Breast epithelium (tissue), 4 donors: ENCODE data around the gene OLFML2A. TPM values are rescaled to one million over a fixed set of nuclear protein-coding genes. Genes with fewer than 3 reads are reported as not detected.
A peak's percentile ranks its signal among the peaks of the same experiment; 100 is the strongest.

ENCODE experiments used
- DNase-seq, 2 donors: peaks; one replicate each; pipeline ENCODE4 v3.0.0-alpha.2; 2019; ENCODE audit warnings: low spot score in 2 of 2
- H3K27ac ChIP-seq, 2 donors: fragments of 200-600 bp; sonication (generic) in 1 of 2; one replicate each; pipeline ENCODE4 v1.5.1; 2016 to 2019; ENCODE audit warnings: mild to moderate bottlenecking in 1 of 2
- H3K27me3 ChIP-seq, 2 donors: fragments of 200-600 bp; sonication (generic) in 1 of 2; one replicate each; pipeline versions ENCODE4 v1.5.1 to v1.6.0; 2017 to 2019; ENCODE audit warnings: control low read depth in 1 of 2, mild to moderate bottlenecking in 1 of 2
- H3K36me3 ChIP-seq: fragments of 200-600 bp; one replicate; pipeline ENCODE4 v1.5.1; 2019
- H3K4me1 ChIP-seq, 2 donors: fragments of 200-600 bp; sonication (generic); one replicate each; pipeline ENCODE4 v1.5.1; 2016 to 2019; ENCODE audit warnings: control low read depth in 1 of 2
- H3K4me3 ChIP-seq, 3 donors: fragments of 200-600 bp; sonication (generic); 1 replicate in 2 of 3; 2 replicates in 1 of 3; pipeline ENCODE4 v1.5.1; 2016 to 2019; ENCODE audit warnings: mild to moderate bottlenecking in 3 of 3, moderate library complexity in 2 of 3
- H3K9me3 ChIP-seq, 2 donors: fragments of 200-600 bp; sonication (generic) in 1 of 2; one replicate each; pipeline ENCODE4 v1.5.1; 2016 to 2019; ENCODE audit warnings: control low read depth in 1 of 2
- POLR2A ChIP-seq: fragments of 450-650 bp; IDR thresholded peaks from one replicate; pipeline ENCODE4 v1.6.1; 2016; ENCODE audit warnings: antibody characterized with exemption, mild to moderate bottlenecking, moderate library complexity
- POLR2AphosphoS5 ChIP-seq, 3 donors: sonication (generic); formaldehyde crosslinking; IDR thresholded peaks; one replicate each; pipeline ENCODE4 v1.6.1; 2017; ENCODE audit warnings: antibody characterized with exemption in 3 of 3
- intact Hi-C: fragments of 100-400 bp; cut with DNase I; formaldehyde crosslinking; loops from one replicate; pipeline ENCODE4 v1.15.1; 2023; ENCODE audit warnings: low total_unique reads
- total RNA-seq, 3 donors: library from RNA; depleted of rRNA; stranded (reverse); fragments of >200 nt; gene quantifications; one replicate each; pipeline ENCODE4 v1.1.0, GENCODE V29; 2016
- TF ChIP-seq, protein P1 (sequence below), 3 donors: fragments of 450-650 bp; IDR thresholded peaks; one replicate each; pipeline ENCODE4 v1.5.1; 2016 to 2017; ENCODE audit warnings: antibody characterized with exemption in 3 of 3, mild to moderate bottlenecking in 3 of 3, moderate library complexity in 3 of 3

OLFML2A gene
- total RNA-seq, 3 donors from 2014 or later, result 11.4 to 25.2 (median 11.4) TPM

- peak overlapping the region in 2 of 3 donors; percentile 26 to 53 for H3K4me3 ChIP-seq
Observed at GRCh38 chr9:124780060-124780756, 3.3 kb downstream of the OLFML2A start.

DNA sequence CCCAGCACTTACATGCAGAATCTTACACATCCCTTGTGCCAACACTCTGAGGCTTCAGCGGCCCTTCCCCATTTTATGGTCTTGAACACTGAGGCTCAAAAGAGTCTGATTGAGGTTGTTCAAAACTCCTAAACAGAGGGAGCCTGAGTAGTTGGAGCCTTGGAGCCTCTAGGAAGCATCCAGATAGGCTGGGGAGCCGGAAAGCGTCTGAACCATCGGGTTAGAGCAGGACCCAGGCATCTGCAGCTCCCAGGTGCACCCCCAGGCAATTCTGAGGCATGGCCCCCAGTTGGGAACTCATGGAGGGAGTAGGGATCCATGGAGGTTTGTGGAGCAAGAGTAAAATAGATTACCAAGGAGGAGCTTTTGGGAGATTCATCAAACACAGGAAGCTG, 3.8 kb downstream of the OLFML2A start:
- peaks cover 6 to 15% of the 10 kb centered on the region in 2 donors for H3K4me1 ChIP-seq
- H3K9me3 ChIP-seq, result no peaks in the 10 kb centered on the region
- H3K27ac ChIP-seq, result peak overlapping the region; percentile 77 to 92
- H3K36me3 ChIP-seq, result no peaks in the 10 kb centered on the region
- peak in 1 of 2 donors; percentile 17 for DNase-seq
- no peaks in the 10 kb centered on the region for H3K27me3 ChIP-seq
- intact Hi-C loops, result no loop called here
- TF ChIP-seq POLR2A, result no peak
- TF ChIP-seq, protein P1, sequence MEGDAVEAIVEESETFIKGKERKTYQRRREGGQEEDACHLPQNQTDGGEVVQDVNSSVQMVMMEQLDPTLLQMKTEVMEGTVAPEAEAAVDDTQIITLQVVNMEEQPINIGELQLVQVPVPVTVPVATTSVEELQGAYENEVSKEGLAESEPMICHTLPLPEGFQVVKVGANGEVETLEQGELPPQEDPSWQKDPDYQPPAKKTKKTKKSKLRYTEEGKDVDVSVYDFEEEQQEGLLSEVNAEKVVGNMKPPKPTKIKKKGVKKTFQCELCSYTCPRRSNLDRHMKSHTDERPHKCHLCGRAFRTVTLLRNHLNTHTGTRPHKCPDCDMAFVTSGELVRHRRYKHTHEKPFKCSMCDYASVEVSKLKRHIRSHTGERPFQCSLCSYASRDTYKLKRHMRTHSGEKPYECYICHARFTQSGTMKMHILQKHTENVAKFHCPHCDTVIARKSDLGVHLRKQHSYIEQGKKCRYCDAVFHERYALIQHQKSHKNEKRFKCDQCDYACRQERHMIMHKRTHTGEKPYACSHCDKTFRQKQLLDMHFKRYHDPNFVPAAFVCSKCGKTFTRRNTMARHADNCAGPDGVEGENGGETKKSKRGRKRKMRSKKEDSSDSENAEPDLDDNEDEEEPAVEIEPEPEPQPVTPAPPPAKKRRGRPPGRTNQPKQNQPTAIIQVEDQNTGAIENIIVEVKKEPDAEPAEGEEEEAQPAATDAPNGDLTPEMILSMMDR (IDR thresholded peaks at IDR 0.05), result no peak
- TF ChIP-seq POLR2AphosphoS5 (IDR thresholded peaks at IDR 0.05), result no peak
- peak overlapping the region in 1 of 3 donors; percentile 53 for H3K4me3 ChIP-seq

More at GRCh38 chr9:124780060-124780756, 3.3 kb downstream of the OLFML2A start:
- TF ChIP-seq, protein P1 (IDR thresholded peaks at IDR 0.05), result no peak
- intact Hi-C loops, result no loop called here
- H3K27me3 ChIP-seq, result no peaks in the 10 kb centered on the region
- no peaks in the 10 kb centered on the region for H3K9me3 ChIP-seq
- H3K4me1 ChIP-seq, result peaks cover 6 to 15% of the 10 kb centered on the region in 2 donors
- DNase-seq, result peak in 1 of 2 donors; percentile 65
- peak overlapping the region; percentile 77 to 92 for H3K27ac ChIP-seq
- H3K36me3 ChIP-seq, result no peaks in the 10 kb centered on the region

GRCh38 chr9:124781967-124782660, 5.2 kb downstream of the OLFML2A start:
- intact Hi-C loops, result no loop called here
- Histone ChIP-seq H3K27me3 (no peaks in the 10 kb centered on the region), H3K9me3 (no peaks in the 10 kb centered on the region), H3K4me3 (no peak overlapping the region), H3K36me3 (no peaks in the 10 kb centered on the region), H3K27ac (peak overlapping the region; percentile 61 to 87), H3K4me1 (peaks cover 6 to 15% of the 10 kb centered on the region in 2 donors)
- peak; percentile 12 to 36 for DNase-seq
- TF ChIP-seq, protein P1 (IDR thresholded peaks at IDR 0.05), result no peak
- TF ChIP-seq POLR2A (no peak), POLR2AphosphoS5 (IDR thresholded peaks at IDR 0.05) (no peak)

DNA sequence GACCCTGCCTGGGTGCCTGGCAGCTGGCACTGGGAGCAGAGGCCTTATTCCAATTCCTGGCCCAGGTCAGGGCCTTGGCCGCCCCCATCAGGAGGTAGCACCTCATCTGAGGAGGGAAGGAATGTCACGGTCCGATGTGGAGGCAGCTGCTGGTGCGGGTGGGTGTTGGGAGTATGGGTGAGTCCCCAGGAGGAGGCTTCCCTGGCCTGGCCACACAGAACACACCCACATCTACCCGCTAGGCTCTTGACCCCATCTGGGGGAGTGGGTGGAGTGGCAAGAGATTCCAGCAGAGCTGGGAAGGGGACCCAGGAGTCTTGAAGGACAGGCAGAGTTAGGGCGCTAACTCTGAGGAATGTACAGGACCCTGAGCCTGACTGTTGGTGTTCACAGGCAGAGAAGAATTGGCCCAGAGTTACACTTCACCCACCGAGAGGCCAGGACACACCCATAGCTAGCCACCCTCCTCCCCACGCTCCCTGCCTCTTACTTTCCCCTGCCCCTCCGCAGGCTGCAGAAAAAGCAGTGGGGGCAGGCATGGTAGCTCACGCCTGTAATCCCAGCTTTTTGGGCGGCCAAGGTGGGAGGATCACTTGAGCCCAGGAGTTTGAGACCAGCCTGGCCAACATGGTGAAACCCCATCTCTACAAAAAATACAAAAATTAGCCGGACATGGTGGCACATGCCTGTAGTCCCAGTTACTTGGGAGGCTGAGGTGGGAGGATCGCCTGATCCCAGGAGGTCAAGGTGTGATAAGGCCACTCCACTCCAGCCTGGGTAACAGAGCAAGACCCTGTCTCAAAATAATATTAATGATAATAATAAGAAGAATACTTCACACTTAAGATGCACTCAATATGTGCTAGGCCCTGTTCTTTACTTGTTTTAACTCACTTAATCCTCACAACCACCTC, 6.0 kb downstream of the OLFML2A start:
- peak; percentile 16 to 34 for DNase-seq
- Histone ChIP-seq H3K4me3 (no peak overlapping the region), H3K4me1 (peaks cover 3 to 15% of the 10 kb centered on the region in 2 donors), H3K36me3 (no peaks in the 10 kb centered on the region), H3K27ac (peak overlapping the region; percentile 61 to 87), H3K9me3 (no peaks in the 10 kb centered on the region), H3K27me3 (no peaks in the 10 kb centered on the region)
- intact Hi-C loops, result no loop called here
- TF ChIP-seq, protein P1 (IDR thresholded peaks at IDR 0.05), result no peak
